Aortic smooth muscle cell (primary cell): ENCODE measurements around the gene AP1G1. TPM values are rescaled to one million over a fixed set of nuclear protein-coding genes. Genes with fewer than 3 reads are reported as not detected.

Experiments
- total RNA-seq: library from RNA; depleted of rRNA; stranded (reverse); fragments of >200 nt; gene quantifications from 2 replicates; pipeline ENCODE4 v1.2.3, GENCODE V29; 2014

AP1G1 gene
- total RNA-seq: 49.0 and 63.0 TPM in 2 replicates

GRCh38 chr16:71808593-71809459 lies at the start of gene AP1G1:
AP1G1 (minus strand) TSS chr16:71808834; CDS start chr16:71789479, 19,355 bp downstream.

GRCh38 chr16:71845639-71846430 lies 37.2 kb upstream of the AP1G1 start, which contains the start of gene ATXN1L:
ATXN1L (plus strand) TSS chr16:71845976; CDS start chr16:71849741, 3,765 bp downstream.

GRCh38 chr16:71724320-71724751 lies 84.3 kb downstream of the AP1G1 start, which contains the start of gene PHLPP2:
PHLPP2 (minus strand) TSS chr16:71724701; CDS start chr16:71714795, 9,906 bp downstream.

Other genes starting within 250 kb of the AP1G1 start
- not detected in 2 replicates for gene TAT, start 231.7 kb downstream of the AP1G1 start, total RNA-seq
- gene MARVELD3, start 182.7 kb downstream of the AP1G1 start, total RNA-seq: not detected in 2 replicates
- 5.5 and 6.7 TPM in 2 replicates for gene PHLPP2, start 84.1 kb downstream of the AP1G1 start, total RNA-seq
- 10.5 and 11.1 TPM in 2 replicates for gene ATXN1L, start 37.1 kb upstream of the AP1G1 start, total RNA-seq
- gene ZNF821, start 75.3 kb upstream of the AP1G1 start, total RNA-seq: 4.0 and 4.4 TPM in 2 replicates
- 112 and 149 TPM in 2 replicates for gene IST1, start 86.7 kb upstream of the AP1G1 start, total RNA-seq
- gene PKD1L3, start 191.6 kb upstream of the AP1G1 start, total RNA-seq: under 0.01 TPM in 1 of 2 replicates, not detected in the other
- 2.2 and 2.8 TPM in 2 replicates for gene DHODH, start 199.9 kb upstream of the AP1G1 start, total RNA-seq
- gene HP, start 245.7 kb upstream of the AP1G1 start, total RNA-seq: not detected in 2 replicates